ENCODE data around the gene DOCK4. TPM values are rescaled to one million over a fixed set of nuclear protein-coding genes. Genes with fewer than 3 reads are reported as not detected.
A peak's percentile ranks its signal among the peaks of the same experiment; 100 is the strongest.

The DOCK4 gene
- total RNA-seq, 1 experiment from 2014 or later, result 4.9 TPM

- H3K9me3 ChIP-seq (ENCODE audit: control insufficient read depth, low read depth, low read length), result no peaks in the 10 kb centered on the region
- Mint-ChIP-seq H3K36me3 (ENCODE audit: insufficient read depth in 1 of 3, low read depth in 3 of 3) (peaks cover 4 to 15% (median 5%) of the 10 kb centered on the region in 3 experiments; a peak in 5 of 7 replicates), H3K4me1 (peaks cover 22 to 31% of the 10 kb centered on the region in 2 experiments), H3K27ac (peak overlapping the region in 2 of 3 experiments; percentile 38 to 69; a peak in 5 of 7 replicates), H3K27me3 (ENCODE audit: low read depth) (no peaks in the 10 kb centered on the region), H3K4me3 (no peak overlapping the region), H3K9me3 (peaks cover 0 to 4% of the 10 kb centered on the region in 2 experiments; a peak in 1 of 5 replicates)
- H4K91ac ChIP-seq (ENCODE audit: insufficient read length, low read depth, low read length), result no peak overlapping the region
- no peak overlapping the region for H3K23ac ChIP-seq (ENCODE audit: insufficient read length, low read depth, low read length)
- no peaks in the 10 kb centered on the region for H3K79me1 ChIP-seq (ENCODE audit: insufficient read depth, low read depth, low read length, poor library complexity, severe bottlenecking)
- no peak overlapping the region for H3T11ph ChIP-seq (ENCODE audit: low read length)
- no peak overlapping the region for H3K27ac ChIP-seq (ENCODE audit: insufficient read length, low read depth, low read length)
- no peak for DNase-seq
- no peak overlapping the region for H3K14ac ChIP-seq (ENCODE audit: insufficient read depth, low read length)
- H3K18ac ChIP-seq (ENCODE audit: insufficient read length, low read depth, low read length), result no peak overlapping the region
- H2BK12ac ChIP-seq (ENCODE audit: insufficient read length, low read depth, low read length), result no peak overlapping the region
- H2BK20ac ChIP-seq (ENCODE audit: low read depth, low read length, poor library complexity, severe bottlenecking), result no peak overlapping the region
- H2BK5ac ChIP-seq (ENCODE audit: insufficient read length, low read length), result no peak overlapping the region
- H2BK15ac ChIP-seq (ENCODE audit: low read depth, low read length), result no peak overlapping the region
- H2AFZ ChIP-seq (ENCODE audit: low read length), result no peak overlapping the region
- TF ChIP-seq CTCF (conservative IDR thresholded peaks at IDR 0.05), result no peak
- H2AK5ac ChIP-seq (ENCODE audit: insufficient read length, low read length), result no peak overlapping the region
- H3K79me2 ChIP-seq (ENCODE audit: insufficient read depth, low read length), result no peaks in the 10 kb centered on the region
- H3K23me2 ChIP-seq (ENCODE audit: insufficient read length, low read depth, low read length, poor library complexity, severe bottlenecking), result no peaks in the 10 kb centered on the region
- no peak overlapping the region for H2BK120ac ChIP-seq (ENCODE audit: low read depth, low read length, poor library complexity, severe bottlenecking)
- no peak overlapping the region for H4K8ac ChIP-seq (replicated peaks; ENCODE audit: insufficient read length, low read depth, low read length)
- H3K4ac ChIP-seq (ENCODE audit: low read depth, low read length), result no peak overlapping the region
- H3K4me1 ChIP-seq (ENCODE audit: insufficient read depth, low read length), result no peaks in the 10 kb centered on the region
- no peak overlapping the region for H3K4me2 ChIP-seq (ENCODE audit: insufficient read depth, insufficient read length, low read length)
- no peaks in the 10 kb centered on the region for H4K20me1 ChIP-seq (ENCODE audit: control insufficient read depth, insufficient read depth, insufficient read length)
- no peak overlapping the region for H3K9ac ChIP-seq (ENCODE audit: extremely low read depth, insufficient read length, low read length)
- no peak overlapping the region for H3K56ac ChIP-seq (ENCODE audit: insufficient read length, low read depth, low read length)
- no peaks in the 10 kb centered on the region for H3K27me3 ChIP-seq (ENCODE audit: insufficient read depth, low read length)
- no CpG with 5 or more reads among the region's 5 CpGs for WGBS (ENCODE audit: extremely low coverage, insufficient read length, low lambda C conversion rate)
- H4K5ac ChIP-seq (ENCODE audit: insufficient read length, low read depth, low read length), result no peak overlapping the region
Observed at GRCh38 chr7:111771638-111772037, 434.6 kb downstream of the DOCK4 start.
